KMS-11 (cell line): ENCODE data around the gene CYRIA.

Source experiments
- H2AFZ ChIP-seq: fragments of 200-600 bp; sonication (generic); 2 replicates; pipeline ENCODE4 v1.6.1; 2016; ENCODE audit warnings: antibody characterized with exemption, mixed run types, low read depth
- H3K27ac ChIP-seq: fragments of 200-600 bp; sonication (generic); 2 replicates; pipeline ENCODE4 v1.6.1; 2016; ENCODE audit warnings: mild to moderate bottlenecking, mixed run types
- H3K27me3 ChIP-seq: fragments of 200-600 bp; sonication (generic); 2 replicates; pipeline ENCODE4 v1.6.1; 2017; ENCODE audit warnings: mild to moderate bottlenecking, low read depth, mixed run types, moderate library complexity; ENCODE audit not compliant: insufficient read depth
- H3K36me3 ChIP-seq: fragments of 200-600 bp; sonication (generic); 2 replicates; pipeline ENCODE4 v1.6.1; 2017; ENCODE audit warnings: mild to moderate bottlenecking, mixed run types; ENCODE audit not compliant: insufficient read depth
- H3K4me1 ChIP-seq: fragments of 200-600 bp; sonication (generic); 2 replicates; pipeline ENCODE4 v1.6.1; 2016; ENCODE audit warnings: mild to moderate bottlenecking, low read depth, mixed run types; ENCODE audit not compliant: poor library complexity, severe bottlenecking
- H3K4me2 ChIP-seq: fragments of 200-600 bp; sonication (generic); 2 replicates; pipeline ENCODE4 v1.7.0; 2016; ENCODE audit warnings: mild to moderate bottlenecking, mixed run types
- H3K4me3 ChIP-seq: fragments of 200-600 bp; sonication (generic); IDR thresholded peaks from 2 replicates; pipeline ENCODE4 v1.6.1; 2017; ENCODE audit warnings: low read depth, low read length, mixed read lengths; ENCODE audit not compliant: insufficient read depth
- H3K79me2 ChIP-seq: fragments of 200-600 bp; sonication (generic); 2 replicates; pipeline ENCODE4 v1.6.1; 2016; ENCODE audit warnings: low read depth, mixed run types; ENCODE audit not compliant: insufficient read depth
- H3K9ac ChIP-seq: fragments of 200-600 bp; sonication (generic); 2 replicates; pipeline ENCODE4 v1.6.1; 2016; ENCODE audit warnings: mild to moderate bottlenecking, mixed run types
- H4K20me1 ChIP-seq: fragments of 200-600 bp; sonication (generic); 2 replicates; pipeline ENCODE4 v1.6.1; 2016; ENCODE audit warnings: mild to moderate bottlenecking, mixed run types; ENCODE audit not compliant: insufficient read depth
- TF ChIP-seq, protein P1 (sequence below): fragments of 200-600 bp; sonication (generic); conservative IDR thresholded peaks from 2 replicates; pipeline ENCODE4 v1.6.1; 2017; ENCODE audit warnings: low read depth, mild to moderate bottlenecking, antibody characterized with exemption, low read length, moderate library complexity, mixed read lengths

The CYRIA gene

DNA sequence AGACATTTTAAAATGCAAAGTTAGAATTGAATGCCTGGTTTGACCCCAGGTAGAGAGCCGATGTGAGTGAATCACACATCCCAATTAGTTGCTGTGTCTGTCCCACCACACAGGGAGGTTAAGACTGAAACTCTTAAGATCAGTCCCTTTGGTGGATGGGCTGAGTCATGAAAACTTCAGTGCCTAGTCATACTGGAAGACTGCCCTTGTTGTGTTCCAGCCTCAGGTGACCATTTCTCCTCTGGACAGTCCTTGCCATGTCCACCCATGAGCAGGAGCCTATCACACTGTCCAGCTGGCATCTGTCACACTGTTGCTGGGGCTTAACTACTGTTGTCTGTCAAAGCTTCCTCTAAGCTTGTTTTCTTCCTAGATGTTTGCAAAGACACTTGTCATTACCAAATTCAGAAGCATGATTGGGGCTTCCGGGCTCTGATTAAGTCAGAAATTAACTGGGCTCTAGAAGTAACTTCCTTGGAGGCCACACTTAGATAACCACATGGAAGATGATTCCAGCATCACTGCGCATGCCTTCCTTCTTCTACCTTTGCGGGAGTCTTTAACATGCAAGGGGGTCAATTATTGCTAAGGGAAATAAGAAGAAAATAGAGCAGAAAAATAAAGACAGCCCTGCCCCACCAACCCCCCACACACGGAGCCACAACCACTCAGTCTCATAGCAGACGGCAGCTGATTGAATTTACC, 21.3 kb downstream of the CYRIA start:
- Histone ChIP-seq H3K9ac (no peak overlapping the region), H3K4me1 (no peaks in the 10 kb centered on the region), H3K36me3 (no peaks in the 10 kb centered on the region), H4K20me1 (no peaks in the 10 kb centered on the region), H2AFZ (no peak overlapping the region), H3K4me2 (no peak overlapping the region), H3K4me3 (no peak overlapping the region), H3K27me3 (no peaks in the 10 kb centered on the region), H3K27ac (no peak overlapping the region), H3K79me2 (no peaks in the 10 kb centered on the region)
- TF ChIP-seq, protein P1, sequence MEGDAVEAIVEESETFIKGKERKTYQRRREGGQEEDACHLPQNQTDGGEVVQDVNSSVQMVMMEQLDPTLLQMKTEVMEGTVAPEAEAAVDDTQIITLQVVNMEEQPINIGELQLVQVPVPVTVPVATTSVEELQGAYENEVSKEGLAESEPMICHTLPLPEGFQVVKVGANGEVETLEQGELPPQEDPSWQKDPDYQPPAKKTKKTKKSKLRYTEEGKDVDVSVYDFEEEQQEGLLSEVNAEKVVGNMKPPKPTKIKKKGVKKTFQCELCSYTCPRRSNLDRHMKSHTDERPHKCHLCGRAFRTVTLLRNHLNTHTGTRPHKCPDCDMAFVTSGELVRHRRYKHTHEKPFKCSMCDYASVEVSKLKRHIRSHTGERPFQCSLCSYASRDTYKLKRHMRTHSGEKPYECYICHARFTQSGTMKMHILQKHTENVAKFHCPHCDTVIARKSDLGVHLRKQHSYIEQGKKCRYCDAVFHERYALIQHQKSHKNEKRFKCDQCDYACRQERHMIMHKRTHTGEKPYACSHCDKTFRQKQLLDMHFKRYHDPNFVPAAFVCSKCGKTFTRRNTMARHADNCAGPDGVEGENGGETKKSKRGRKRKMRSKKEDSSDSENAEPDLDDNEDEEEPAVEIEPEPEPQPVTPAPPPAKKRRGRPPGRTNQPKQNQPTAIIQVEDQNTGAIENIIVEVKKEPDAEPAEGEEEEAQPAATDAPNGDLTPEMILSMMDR: no peak

DNA sequence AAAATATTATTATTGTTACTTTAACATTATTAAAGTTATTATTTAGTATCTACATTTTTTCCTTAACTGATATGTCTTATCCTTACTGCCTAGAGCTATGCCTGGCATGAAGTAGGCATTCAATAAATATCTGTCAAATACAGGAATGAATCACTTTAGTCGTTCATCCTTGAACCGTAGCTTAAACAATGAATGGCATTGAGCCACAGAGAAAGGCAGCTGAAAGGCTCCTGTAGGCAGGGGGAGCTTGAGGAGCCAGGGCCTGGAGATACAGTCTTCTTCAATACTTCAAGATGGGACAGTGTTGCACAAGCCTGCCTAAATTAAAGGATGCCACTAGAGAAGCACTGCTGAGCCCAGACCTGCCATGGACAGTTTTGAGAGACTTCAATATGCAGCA, 22.5 kb downstream of the CYRIA start:
- TF ChIP-seq, protein P1: no peak
- Histone ChIP-seq H3K4me3 (no peak overlapping the region), H3K4me2 (no peak overlapping the region), H3K27ac (no peak overlapping the region), H3K4me1 (no peaks in the 10 kb centered on the region), H4K20me1 (no peaks in the 10 kb centered on the region), H2AFZ (no peak overlapping the region), H3K36me3 (no peaks in the 10 kb centered on the region), H3K9ac (no peak overlapping the region), H3K27me3 (no peaks in the 10 kb centered on the region), H3K79me2 (no peaks in the 10 kb centered on the region)

DNA sequence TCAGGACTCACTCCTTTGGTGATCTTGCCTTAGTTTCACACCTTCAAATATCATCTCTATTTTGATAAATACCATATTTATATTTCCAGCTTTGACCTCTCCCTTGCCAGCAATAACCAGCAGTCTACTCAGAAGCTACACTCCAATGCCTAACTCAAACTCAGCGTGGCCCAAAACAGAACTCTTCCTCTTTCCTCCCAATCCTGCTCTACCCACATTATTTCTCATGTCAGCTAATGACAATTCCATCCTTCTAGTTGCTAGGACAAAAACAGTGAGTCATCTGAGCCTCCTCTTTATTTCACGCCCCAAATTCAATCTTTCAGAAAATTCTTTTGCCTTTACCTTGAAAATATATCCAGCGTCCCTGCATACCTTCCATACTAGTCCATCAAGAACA, 23.5 kb downstream of the CYRIA start:
- H3K9ac ChIP-seq: no peak overlapping the region
- no peak overlapping the region for H3K27ac ChIP-seq
- H3K4me1 ChIP-seq: no peaks in the 10 kb centered on the region
- no peaks in the 10 kb centered on the region for H3K79me2 ChIP-seq
- H2AFZ ChIP-seq: no peak overlapping the region
- no peak overlapping the region for H3K4me3 ChIP-seq
- no peaks in the 10 kb centered on the region for H3K27me3 ChIP-seq
- no peaks in the 10 kb centered on the region for H3K36me3 ChIP-seq
- no peak overlapping the region for H3K4me2 ChIP-seq
- TF ChIP-seq, protein P1: no peak
- no peaks in the 10 kb centered on the region for H4K20me1 ChIP-seq

DNA sequence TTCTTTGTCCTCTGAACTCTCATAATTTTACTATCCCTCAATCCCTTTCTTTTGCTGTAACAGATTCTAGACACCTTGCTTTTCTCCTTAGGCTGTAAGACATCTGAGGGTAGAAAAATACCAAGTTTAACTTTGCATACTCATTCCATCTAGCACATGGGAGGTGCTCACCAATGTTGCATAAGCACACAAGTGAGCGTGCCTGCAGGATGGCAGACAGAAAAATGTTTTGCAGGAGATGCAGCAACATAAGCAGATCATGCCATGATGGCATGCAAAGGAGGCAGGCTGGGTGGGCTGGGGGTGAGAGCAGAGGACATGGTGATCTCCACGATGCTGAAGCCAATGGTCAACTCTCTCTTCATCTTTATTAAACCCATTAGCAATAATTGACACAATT, 24.1 kb downstream of the CYRIA start:
- no peaks in the 10 kb centered on the region for H4K20me1 ChIP-seq
- no peaks in the 10 kb centered on the region for H3K36me3 ChIP-seq
- H3K4me2 ChIP-seq: no peak overlapping the region
- TF ChIP-seq, protein P1: no peak
- no peak overlapping the region for H3K4me3 ChIP-seq
- no peaks in the 10 kb centered on the region for H3K27me3 ChIP-seq
- H3K4me1 ChIP-seq: no peaks in the 10 kb centered on the region
- H3K9ac ChIP-seq: no peak overlapping the region
- no peak overlapping the region for H3K27ac ChIP-seq
- no peak overlapping the region for H2AFZ ChIP-seq
- no peaks in the 10 kb centered on the region for H3K79me2 ChIP-seq
